ENCODE results near the gene LILRB4. TPM values are rescaled to one million over a fixed set of nuclear protein-coding genes. Genes with fewer than 3 reads are reported as not detected.
A peak's percentile ranks its signal among the peaks of the same experiment; 100 is the strongest.
"Not testable (repeated sequence)": the region's sequence is repeated elsewhere in the genome, so short reads cannot be mapped to it uniquely, and the experiment has no call there.

LILRB4 gene
- total RNA-seq (1.1 TPM), polyA plus RNA-seq (3.1 TPM)

DNA sequence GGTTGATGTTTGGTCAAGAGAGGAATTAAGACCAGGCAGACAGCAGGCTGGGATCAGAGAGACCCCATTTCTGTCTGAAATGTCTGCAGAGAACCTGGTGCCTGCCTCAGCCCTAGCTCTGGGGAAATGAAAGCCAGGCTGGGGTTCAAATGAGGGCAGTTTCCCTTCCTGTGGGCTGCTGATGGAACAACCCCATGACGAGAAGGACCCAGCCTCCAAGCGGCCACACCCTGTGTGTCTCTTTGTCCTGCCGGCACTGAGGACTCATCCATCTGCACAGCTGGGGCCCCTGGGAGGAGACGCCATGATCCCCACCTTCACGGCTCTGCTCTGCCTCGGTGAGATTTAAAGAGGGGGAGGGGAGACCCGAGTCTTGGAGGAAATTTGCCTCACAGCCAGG, at the start of gene LILRB4:
TSS of gene LILRB4 (plus strand) at position 256 of the 400 bp plus-strand sequence. CDS start at position 305, 49 bp downstream.
- H3K36me3 ChIP-seq (ENCODE audit: insufficient read depth), result no peaks in the 10 kb centered on the region
- WGBS, result 69% methylated on average over 7 of the region's 7 CpGs
- no peak within 1 kb of the TSS for H3K27ac ChIP-seq (ENCODE audit: low read depth)
- H3K4me1 ChIP-seq (ENCODE audit: insufficient read depth), result no peaks in the 10 kb centered on the region
- no peak for DNase-seq (ENCODE audit: extremely low spot score)
- no peak within 1 kb of the TSS for H3K4me3 ChIP-seq (ENCODE audit: low read depth, low read length)

DNA sequence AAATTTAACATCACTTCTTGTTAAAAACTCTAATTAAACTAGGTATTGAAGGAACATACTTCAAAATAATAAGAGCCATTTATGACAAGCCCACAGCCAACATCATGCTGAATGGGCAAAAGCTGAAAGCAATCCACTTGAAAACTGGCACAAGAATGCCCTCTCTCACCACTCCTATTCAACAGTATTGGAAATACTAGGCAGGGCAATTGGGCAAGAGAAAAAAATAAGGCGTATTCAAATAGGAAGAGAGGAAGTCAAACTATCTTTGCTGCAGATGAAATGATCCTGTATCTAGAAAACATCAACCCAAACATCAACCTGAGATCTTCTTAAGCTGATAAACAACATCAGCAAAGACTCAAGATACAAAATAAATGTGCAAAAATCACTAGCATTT, 48.1 kb upstream of the LILRB4 start:
- Histone ChIP-seq H3K4me1 (ENCODE audit: insufficient read depth) (no peaks in the 10 kb centered on the region), H3K27ac (ENCODE audit: low read depth) (no peak overlapping the region), H3K36me3 (ENCODE audit: insufficient read depth) (no peaks in the 10 kb centered on the region), H3K4me3 (ENCODE audit: low read depth, low read length) (no peak overlapping the region)
- DNase-seq (ENCODE audit: extremely low spot score), result no peak
- 95% methylated on average over 1 of the region's 1 CpG for WGBS

DNA sequence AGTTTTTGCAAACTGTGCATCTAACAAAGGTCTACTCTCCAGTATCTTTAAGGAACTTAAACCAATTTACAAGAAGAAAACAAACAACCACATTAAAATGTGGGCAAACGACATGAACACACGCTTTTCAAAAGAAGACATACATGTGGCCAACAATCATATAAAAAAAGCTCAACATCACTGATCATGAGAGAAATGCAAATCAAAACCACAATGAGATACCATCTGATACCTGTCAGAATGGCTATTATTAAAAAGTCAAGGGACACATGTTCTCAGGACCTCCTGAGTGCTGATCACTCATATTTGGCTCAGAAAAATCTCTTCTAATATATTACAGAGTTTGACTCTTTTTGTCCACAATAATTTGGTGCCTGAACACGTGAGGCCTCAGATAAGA, 46.7 kb upstream of the LILRB4 start:
- 53% methylated on average over 3 of the region's 3 CpGs for WGBS

DNA sequence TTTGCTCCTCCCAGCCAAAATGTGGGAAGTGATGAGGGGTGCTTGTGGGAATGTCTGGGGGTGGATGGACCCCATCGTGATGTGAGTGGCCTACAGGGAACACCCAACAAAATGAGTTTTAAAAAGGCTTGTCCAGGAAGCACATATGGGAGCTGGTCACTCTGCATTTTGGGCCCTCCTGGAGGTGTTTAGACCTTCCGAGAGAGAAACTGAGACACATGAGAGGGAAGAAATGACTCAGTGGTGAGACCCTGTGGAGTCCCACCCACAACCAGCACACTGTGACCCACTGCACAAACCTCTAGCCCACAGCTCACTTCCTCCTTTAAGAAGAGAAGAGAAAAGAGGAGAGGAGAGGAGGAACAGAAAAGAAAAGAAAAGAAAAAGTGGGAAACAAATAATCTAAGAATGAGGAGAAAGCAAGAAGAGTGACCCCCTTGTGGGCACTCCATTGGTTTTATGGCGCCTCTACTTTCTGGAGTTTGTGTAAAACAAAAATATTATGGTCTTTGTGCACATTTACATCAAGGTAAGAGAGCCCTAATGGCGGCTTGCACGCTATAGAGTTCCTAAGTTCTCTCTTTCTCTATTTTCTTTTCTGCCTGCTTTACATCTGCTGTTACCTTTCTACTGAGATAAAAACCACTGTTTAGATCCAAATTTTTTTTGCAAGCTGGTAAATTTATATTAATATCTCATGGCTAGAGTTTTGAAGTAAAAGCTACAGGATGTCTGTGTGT, 45.8 kb upstream of the LILRB4 start:
- Histone ChIP-seq H3K27ac (ENCODE audit: low read depth) (no peak overlapping the region), H3K36me3 (ENCODE audit: insufficient read depth) (no peaks in the 10 kb centered on the region), H3K4me3 (ENCODE audit: low read depth, low read length) (no peak overlapping the region), H3K4me1 (ENCODE audit: insufficient read depth) (no peaks in the 10 kb centered on the region)
- 69% methylated on average over 5 of the region's 5 CpGs for WGBS
- DNase-seq (ENCODE audit: extremely low spot score), result no peak

More for the DNA sequence above, 46.7 kb upstream of the LILRB4 start:
- Histone ChIP-seq H3K4me1 (ENCODE audit: insufficient read depth) (no peaks in the 10 kb centered on the region), H3K4me3 (ENCODE audit: low read depth, low read length) (no peak overlapping the region), H3K36me3 (ENCODE audit: insufficient read depth) (no peaks in the 10 kb centered on the region), H3K27ac (ENCODE audit: low read depth) (no peak overlapping the region)
- no peak for DNase-seq (ENCODE audit: extremely low spot score)

DNA sequence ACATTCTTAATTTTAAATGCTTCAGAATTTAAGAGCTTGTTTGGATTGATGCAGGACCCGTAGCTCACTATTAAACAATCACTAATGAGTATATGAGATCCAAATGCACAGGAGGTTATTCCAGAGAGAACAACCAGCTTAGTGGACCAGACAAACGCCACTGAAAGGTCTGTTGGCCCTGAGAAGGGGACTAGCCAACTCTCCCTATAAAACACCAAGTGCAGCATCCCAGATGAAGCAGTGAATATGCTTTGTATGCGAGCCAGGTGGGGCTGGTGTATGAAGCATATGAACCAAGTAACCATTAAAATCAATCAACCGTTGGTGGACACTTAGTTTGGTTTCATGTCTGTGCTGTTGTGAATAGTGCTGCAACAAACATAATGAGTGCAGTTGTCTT, 42.3 kb upstream of the LILRB4 start:
- H3K4me1 ChIP-seq (ENCODE audit: insufficient read depth), result no peaks in the 10 kb centered on the region
- DNase-seq (ENCODE audit: extremely low spot score), result no peak
- no peak overlapping the region for H3K4me3 ChIP-seq (ENCODE audit: low read depth, low read length)
- H3K27ac ChIP-seq (ENCODE audit: low read depth), result no peak overlapping the region
- no peaks in the 10 kb centered on the region for H3K36me3 ChIP-seq (ENCODE audit: insufficient read depth)
- WGBS, result 73% methylated on average over 4 of the region's 4 CpGs

DNA sequence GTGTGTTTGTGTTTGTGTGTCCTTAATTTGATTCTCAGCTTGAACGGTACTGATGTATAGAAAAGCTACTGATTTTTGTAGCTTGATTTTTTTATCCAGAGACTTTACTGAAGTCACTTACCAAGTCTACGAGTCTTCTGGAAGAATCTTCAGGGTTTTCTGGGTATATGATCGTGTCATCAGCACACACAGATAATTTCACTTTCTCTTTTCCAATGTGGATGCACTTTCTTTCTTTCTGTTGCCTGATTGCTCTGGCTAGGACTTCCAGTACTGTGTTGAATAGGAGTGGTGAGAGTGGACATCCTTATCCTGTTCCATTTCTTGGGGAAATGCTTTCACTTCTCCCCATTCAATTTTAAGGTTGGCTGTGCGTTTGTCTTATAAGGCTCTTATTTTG, 40.4 kb upstream of the LILRB4 start:
- DNase-seq (ENCODE audit: extremely low spot score), result no peak
- Histone ChIP-seq H3K4me1 (ENCODE audit: insufficient read depth) (no peaks in the 10 kb centered on the region), H3K4me3 (ENCODE audit: low read depth, low read length) (no peak overlapping the region), H3K36me3 (ENCODE audit: insufficient read depth) (no peaks in the 10 kb centered on the region), H3K27ac (ENCODE audit: low read depth) (no peak overlapping the region)
- WGBS, result 60% methylated on average over 4 of the region's 4 CpGs

DNA sequence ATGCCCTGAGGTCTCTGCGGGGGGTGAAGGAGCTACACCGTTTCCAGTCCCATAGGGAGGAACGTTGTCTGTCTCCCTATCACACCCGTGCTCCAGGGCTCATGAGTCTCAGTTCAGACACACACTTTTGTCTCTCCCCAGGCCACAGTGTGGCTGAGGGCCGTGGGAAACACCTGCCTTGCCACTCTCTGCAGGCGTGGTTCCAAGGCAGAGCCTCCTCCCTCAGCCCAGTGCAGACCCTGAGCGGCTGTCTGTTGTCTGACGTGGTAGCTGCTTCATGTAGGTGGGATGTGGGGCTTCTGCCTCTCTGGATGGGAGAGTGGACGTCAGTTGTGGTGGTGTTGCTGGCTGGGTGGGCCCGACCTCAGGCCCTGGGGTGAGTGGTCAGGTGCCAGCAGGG, 38.6 kb upstream of the LILRB4 start:
- H3K4me3 ChIP-seq (ENCODE audit: low read depth, low read length); DNase-seq (ENCODE audit: extremely low spot score); H3K36me3 ChIP-seq (ENCODE audit: insufficient read depth); H3K4me1 ChIP-seq (ENCODE audit: insufficient read depth); H3K27ac ChIP-seq (ENCODE audit: low read depth): not testable (repeated sequence)
- WGBS, result 73% methylated on average over 10 of the region's 10 CpGs

DNA sequence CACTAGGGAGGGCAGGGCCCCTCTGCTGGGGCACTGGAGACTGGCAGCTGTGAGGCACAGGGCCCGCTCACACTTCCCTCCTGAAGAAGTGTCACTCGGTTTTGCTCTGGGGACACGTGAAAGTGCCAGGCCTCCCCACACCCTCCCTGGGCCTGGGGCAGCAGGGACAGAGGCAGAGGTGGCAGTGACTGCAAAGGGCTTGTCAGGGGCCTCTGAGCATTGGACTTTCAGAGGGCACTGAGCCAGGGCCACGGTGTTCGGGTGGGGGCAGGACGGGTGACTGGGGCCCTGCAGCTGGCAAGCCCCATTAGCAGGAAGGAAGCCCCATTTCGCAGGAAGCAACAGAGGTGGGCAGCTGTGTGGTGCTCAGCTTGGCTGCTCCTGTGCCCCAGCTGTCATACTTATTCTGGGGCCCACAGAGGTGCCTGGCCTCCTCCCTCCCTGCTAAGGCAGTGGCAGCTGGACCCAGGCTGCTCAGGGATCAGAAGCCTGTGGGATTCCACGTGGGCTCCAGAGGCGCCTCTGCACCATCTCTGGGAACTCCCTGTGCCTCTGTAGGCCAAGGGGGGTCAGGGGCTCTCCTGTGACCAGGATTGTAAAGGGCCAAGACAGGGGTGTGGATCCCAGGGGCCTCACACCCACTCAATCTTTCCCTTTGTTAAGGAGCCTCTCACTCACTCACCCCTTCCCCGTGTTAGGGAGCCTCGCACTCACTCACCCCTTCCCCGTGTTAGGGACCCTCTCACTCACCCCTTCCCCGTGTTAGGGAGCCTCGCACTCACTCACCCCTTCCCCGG, 37.7 kb upstream of the LILRB4 start:
- not testable (repeated sequence) for DNase-seq (ENCODE audit: extremely low spot score); H3K36me3 ChIP-seq (ENCODE audit: insufficient read depth); H3K27ac ChIP-seq (ENCODE audit: low read depth); H3K4me1 ChIP-seq (ENCODE audit: insufficient read depth); H3K4me3 ChIP-seq (ENCODE audit: low read depth, low read length)
- WGBS, result 74% methylated on average over 14 of the region's 15 CpGs

DNA sequence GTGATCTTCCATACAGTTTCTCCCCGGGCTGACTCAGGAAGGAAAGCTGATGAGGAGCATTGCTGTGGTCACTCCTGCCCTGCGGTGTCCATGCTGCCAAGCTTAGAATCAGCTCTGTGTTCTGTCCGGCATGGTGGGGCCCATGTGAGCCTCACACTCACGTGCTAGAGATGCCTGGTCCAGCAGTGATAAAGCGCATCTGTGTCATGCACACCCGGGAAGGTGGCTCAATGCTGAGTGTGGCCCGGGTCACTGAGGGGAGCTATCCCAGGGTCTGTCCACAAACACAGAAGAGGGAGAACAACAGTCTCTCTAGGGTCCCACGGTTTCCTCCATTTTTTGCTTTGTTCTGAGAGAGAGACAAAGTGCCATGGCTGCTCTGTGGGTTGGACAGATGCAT, 36.0 kb upstream of the LILRB4 start:
- Histone ChIP-seq H3K36me3 (ENCODE audit: insufficient read depth) (no peaks in the 10 kb centered on the region), H3K4me1 (ENCODE audit: insufficient read depth) (no peaks in the 10 kb centered on the region), H3K4me3 (ENCODE audit: low read depth, low read length) (no peak overlapping the region), H3K27ac (ENCODE audit: low read depth) (no peak overlapping the region)
- no peak for DNase-seq (ENCODE audit: extremely low spot score)
- 78% methylated on average over 8 of the region's 8 CpGs for WGBS

DNA sequence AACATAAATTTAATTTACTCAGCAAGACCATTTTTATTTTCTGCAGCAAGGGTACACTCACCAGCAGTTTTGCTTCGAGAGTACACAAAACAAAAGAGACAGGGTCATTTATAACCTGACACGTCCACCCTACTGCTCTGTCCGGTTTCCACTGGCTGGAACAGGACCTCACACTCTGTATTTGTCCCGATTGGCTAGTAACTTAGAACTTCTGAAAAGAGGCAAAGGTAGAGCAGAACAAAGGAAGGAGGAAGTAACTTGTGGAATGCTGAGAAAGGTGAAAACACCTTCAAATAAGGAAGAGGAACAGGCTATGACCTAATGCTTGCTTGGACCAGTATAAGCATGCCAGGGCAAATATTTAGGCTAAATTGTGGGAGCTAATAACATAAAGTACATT, 34.9 kb upstream of the LILRB4 start:
- H3K4me3 ChIP-seq (ENCODE audit: low read depth, low read length); H3K27ac ChIP-seq (ENCODE audit: low read depth); H3K36me3 ChIP-seq (ENCODE audit: insufficient read depth); H3K4me1 ChIP-seq (ENCODE audit: insufficient read depth): not testable (repeated sequence)
- 57% methylated on average over 4 of the region's 4 CpGs for WGBS
- DNase-seq (ENCODE audit: extremely low spot score), result peak; percentile 14

DNA sequence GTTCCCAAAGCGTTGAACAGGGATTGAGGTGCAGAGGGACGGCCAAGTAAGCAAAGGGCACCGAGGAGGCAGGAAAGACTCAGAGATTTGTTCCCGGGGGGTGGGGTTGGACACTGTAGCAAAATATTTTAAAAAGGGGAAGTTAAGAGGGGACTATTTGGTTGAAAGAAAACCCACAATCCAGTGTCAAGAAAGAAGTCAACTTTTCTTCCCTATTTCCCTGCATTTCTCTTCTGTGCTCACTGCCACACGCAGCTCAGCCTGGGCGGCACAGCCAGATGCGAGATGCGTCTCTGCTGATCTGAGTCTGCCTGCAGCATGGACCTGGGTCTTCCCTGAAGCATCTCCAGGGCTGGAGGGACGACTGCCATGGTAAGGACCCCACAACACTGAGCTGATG, 32.5 kb upstream of the LILRB4 start, which contains the start of gene LILRB1:
TSS of gene LILRB1 (plus strand) at position 223 of the 400 bp plus-strand sequence. CDS start 590 bp downstream, outside the sequence.
- H3K4me1 ChIP-seq (ENCODE audit: insufficient read depth); H3K4me3 ChIP-seq (ENCODE audit: low read depth, low read length); DNase-seq (ENCODE audit: extremely low spot score); H3K27ac ChIP-seq (ENCODE audit: low read depth); H3K36me3 ChIP-seq (ENCODE audit: insufficient read depth): not testable (repeated sequence)
- WGBS, result 70% methylated on average over 9 of the region's 9 CpGs

DNA sequence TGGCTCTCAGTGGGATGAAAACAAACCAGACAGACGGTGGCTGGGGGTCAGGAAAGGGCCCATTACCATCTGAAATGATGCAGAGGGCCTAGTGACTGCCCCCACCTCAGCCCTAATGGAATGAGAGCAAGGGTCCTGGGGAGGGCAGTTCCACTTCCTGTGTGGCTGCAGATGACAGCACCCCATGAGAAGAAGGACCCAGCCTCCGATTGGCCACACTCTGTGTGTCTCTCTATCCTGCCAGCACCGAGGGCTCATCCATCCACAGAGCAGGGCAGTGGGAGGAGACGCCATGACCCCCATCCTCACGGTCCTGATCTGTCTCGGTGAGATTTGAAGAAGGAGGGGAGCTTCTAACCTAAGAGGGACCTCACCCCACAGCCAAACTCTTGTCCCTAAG, 32.0 kb upstream of the LILRB4 start:
- Histone ChIP-seq H3K4me1 (ENCODE audit: insufficient read depth) (no peaks in the 10 kb centered on the region), H3K4me3 (ENCODE audit: low read depth, low read length) (no peak overlapping the region), H3K27ac (ENCODE audit: low read depth) (no peak overlapping the region), H3K36me3 (ENCODE audit: insufficient read depth) (no peaks in the 10 kb centered on the region)
- 49% methylated on average over 6 of the region's 6 CpGs for WGBS
- no peak for DNase-seq (ENCODE audit: extremely low spot score)

DNA sequence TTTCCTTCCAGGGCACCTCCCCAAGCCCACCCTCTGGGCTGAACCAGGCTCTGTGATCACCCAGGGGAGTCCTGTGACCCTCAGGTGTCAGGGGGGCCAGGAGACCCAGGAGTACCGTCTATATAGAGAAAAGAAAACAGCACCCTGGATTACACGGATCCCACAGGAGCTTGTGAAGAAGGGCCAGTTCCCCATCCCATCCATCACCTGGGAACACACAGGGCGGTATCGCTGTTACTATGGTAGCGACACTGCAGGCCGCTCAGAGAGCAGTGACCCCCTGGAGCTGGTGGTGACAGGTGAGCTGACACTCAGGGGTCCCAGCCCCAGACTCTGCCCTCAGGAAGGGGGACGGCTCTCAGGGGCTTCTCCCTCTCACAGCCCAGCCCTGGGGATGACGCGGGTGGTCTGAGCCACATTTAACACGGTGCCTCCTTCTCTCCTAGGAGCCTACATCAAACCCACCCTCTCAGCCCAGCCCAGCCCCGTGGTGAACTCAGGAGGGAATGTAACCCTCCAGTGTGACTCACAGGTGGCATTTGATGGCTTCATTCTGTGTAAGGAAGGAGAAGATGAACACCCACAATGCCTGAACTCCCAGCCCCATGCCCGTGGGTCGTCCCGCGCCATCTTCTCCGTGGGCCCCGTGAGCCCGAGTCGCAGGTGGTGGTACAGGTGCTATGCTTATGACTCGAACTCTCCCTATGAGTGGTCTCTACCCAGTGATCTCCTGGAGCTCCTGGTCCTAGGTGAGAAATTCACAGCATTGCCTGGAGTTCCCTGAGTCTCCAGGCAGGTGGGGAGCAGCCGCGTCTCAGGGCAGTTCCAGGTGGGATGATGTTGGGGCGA, 31.1 kb upstream of the LILRB4 start:
- H3K36me3 ChIP-seq (ENCODE audit: insufficient read depth); H3K4me3 ChIP-seq (ENCODE audit: low read depth, low read length); DNase-seq (ENCODE audit: extremely low spot score); H3K27ac ChIP-seq (ENCODE audit: low read depth); H3K4me1 ChIP-seq (ENCODE audit: insufficient read depth): not testable (repeated sequence)
- WGBS, result 77% methylated on average over 23 of the region's 23 CpGs
